H1 (cell line): ENCODE data around the gene ERN2. TPM values are rescaled to one million over a fixed set of nuclear protein-coding genes. Genes with fewer than 3 reads are reported as not detected.

ENCODE experiments used
- CHD7 ChIP-seq: fragments of 300-600 bp; sonication (generic); IDR thresholded peaks from 2 replicates; pipeline ENCODE4 v1.7.1; 2012; ENCODE audit warnings: low read length, moderate library complexity, mild to moderate bottlenecking, inconsistent platforms; ENCODE audit not compliant: insufficient replicate concordance
- polyA plus RNA-seq, 7 experiments: library from polyadenylated mRNA; depleted of rRNA in 3 of 7; stranded (reverse) in 5 of 7; unstranded in 2 of 7; fragments of >200 nt in 5 of 7; fragments of 200-250 nt in 2 of 7; gene quantifications; 1 replicate in 5 of 7; 2 replicates in 1 of 7; 4 replicates in 1 of 7; pipeline versions ENCODE4 v1.2.1 to v1.2.3, GENCODE V29; 2011 to 2013; ENCODE audit warnings: missing spikeins in 2 of 7, mixed read lengths in 2 of 7
- total RNA-seq: library from RNA; stranded (reverse); fragmentation: NEBNext Ultra II Directional; extraction: Animal tissue kit (Norgen Biotek cat#: 25700); gene quantifications from 2 replicates; pipeline ENCODE4 v1.2.1, GENCODE V29; 2021

Gene ERN2
- total and polyA plus RNA-seq, 2 of the 8 experiments (the other 6 are each of a cell fraction or from before 2014, with no cell fraction given) = 2.4 to 4.4 TPM

- no peak for TF ChIP-seq CHD7
These were observed 25.8 kb downstream of the ERN2 start (continued) for GRCh38 chr16:23687034-23687808.
